Measurements from ENCODE around the gene CMTM8.

The CMTM8 gene

DNA sequence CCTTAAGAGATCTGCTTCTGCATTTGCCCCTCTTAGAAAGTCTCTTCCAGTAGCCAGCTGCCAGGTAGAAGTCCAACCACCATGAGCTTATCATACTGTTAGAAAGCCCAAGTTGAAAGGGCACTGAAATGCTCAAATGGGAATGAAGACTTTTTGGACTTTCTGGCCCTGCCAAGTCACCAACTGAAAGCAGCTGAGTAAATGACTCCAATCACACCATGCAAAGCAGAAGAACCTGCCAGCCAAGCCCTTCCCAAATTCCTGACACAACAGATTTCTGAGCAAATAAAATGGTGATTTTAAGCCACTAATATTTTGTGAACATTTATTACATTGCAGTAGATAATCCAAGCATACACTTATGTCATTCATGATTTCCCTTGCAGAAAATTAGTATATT is 2.1 kb upstream of the CMTM8 start:
- no peak for DNase-seq

DNA sequence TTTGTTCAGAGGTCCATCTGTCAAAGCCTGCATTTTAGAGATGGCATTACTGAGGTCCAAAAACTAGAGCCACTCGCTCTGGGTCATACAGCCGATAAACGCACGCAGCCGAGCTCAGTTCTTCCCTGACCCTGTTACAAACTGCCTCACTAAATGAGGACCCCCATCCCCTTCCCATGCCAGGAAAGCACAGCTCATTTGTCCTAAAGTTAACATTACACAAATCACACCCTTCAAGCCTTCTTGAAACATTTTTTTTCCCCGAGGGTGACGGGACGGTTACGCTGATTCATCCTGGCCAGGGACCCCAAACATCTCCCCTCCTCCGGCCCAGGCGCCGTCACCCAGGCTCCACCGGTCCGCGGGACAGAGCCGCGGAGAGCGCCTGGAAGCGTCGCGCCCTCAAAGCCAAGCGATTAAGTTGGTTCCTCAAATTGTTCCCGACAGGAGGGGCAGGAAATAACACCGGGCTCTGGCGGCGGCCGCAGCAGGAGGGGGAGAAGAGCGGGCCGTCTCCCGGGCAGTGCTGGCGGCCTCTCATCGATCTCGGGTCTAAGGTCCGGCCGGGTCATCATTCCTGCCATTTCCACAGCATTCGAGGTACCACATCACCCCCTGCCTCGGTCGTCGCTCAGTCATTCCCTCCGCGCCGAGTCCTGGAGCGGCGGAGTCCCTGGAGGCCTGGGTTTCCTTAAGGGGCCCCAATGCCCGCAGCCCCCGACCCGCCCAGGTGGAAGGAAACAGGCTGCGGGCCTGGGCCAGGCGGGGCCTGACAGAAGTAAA is 619 bp upstream of the CMTM8 start:
- DNase-seq = peak; percentile 15

DNA sequence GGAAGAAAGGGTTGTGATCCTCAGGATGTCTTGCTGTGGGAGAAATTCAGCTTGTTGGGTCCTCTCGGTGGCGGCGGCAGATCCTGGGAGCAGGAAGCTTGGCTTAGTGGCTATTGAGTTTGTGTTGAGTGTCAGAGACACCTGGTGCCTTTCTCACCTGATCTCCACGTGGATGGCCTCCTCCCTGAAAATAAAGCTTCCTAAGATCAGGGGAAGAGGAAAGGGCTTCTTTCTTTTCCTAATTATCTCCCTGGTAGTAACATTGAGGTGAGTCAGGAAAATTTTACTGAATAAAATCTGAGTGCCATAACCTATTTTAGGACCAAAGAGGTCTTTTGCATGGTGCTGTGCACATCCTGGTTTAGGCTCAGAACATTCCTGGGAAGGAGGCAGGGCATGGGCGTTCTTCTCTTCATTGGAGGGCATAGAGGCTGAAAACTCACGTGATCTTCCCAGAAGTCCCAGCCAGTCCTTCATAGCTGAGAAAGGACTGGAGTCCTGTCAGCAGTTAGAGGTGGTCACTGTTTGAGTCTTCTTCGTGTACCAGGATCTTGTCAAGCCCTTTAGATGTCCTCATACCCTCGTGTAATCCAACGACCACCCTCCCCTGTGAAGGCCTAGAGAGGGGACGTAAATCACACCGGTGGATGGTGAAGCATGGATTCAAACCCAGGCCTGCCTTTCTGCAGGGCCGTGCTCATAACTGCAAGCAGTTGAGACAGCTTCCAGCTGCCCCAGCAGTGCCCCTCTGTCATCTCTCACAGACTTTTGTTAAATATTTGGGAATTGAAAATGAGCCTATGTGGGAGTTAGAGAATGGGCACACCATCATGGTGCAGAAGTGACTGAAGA is 1.1 kb downstream of the CMTM8 start:
- peak; percentile 29 for DNase-seq

DNA sequence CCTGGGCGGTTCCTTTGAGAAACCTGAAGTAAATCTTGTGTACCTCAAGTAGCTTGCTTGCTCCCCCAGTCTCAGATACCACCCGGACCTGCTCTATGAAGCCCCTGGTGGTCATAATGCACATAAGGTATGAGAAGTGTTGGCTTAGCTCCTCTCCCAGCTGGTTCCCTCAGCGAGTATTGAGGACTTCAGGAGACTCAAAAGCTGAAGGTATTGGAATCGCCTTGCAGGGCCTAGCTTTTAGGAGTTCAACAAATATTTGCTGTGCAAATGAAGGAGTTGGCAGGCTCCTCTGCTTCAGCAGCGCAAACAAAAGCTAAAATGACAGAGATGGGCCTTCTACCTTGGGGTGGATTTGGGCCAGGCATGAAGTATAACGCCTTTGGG is 1.7 kb downstream of the CMTM8 start:
- peak; percentile 68 for DNase-seq

DNA sequence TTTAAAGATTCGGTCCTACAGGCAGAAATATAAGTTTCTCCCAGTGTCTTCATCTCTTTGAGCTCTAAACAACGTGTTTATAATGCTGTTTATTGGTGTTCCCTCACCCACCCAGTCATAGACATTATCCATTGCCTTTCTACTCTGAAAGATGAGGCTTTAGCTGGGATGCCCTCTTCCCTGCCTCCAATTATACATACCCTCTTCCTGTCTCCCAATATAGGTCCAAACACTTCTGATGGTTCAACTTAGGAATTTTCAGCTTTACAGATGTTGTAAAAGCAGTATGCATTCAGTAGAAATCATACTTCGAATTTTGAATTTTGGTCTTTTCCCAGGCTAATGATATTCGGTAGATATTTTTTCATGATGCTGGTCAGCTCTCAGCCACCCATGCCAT is 2.6 kb downstream of the CMTM8 start:
- no peak for DNase-seq

DNA sequence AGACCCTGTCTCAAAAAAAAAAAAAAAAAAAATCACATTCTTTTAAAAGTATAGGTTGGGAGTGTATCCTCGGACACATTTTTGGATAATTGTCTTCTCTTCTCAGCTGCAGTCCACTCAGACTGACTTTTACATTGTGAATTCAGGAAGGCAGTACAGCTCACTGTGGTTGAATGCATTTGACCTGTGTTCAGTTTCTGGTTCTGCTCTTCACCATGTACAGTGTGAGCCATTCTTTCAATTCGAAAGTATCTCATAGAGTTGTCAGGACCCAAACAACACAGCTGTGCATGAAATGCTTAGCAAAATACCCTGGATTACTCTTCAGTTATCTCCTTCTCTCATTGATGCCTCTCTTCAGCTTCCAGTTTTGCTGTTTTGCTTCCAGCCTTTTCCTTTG is 5.0 kb downstream of the CMTM8 start:
- DNase-seq = no peak

DNA sequence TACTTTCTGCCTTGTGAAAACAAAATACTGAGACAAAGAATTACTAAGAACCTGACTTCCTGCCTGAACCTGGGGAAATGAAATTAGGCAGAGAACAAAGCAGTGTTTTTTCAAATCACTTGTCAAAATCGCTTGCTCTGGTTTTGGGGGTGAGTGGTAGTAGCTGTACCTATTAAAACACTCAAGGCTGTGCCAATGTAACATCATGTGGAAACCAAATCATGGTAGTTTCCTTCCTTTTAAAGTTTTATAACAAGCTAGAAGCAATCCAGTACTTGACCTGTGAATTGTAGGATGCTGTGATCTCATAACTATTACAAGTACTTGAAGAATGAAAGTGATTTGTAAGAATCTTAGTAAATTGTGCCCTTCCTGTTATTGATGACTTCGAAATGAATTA is 6.7 kb downstream of the CMTM8 start:
- DNase-seq = peak; percentile 25

DNA sequence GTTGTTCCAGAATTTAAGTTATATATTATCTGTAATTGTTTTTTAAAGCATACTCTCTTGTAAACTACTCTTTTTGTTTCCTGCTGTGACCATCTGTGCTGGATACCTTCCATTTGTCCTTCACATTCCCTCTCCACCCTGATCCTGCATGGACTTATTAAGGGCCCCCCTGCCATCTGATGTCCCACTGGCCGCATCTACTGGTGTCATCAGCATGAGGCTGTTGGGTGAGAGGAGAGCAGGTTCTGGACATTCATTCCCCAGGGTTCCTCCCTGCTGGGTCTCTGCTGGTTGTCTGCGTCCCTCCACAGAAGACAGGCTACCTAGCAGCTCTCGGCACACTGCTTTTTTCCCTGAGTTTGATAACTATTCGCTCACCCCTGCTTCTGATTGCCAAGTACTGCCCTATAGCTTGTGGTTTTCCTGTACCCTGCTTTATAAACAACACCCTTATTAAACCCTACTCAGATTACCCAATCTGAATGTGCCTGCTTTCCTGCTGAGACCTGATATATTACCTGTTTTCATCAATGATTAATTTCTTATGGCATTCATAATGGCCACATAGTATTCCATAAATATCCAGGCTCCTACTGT is 7.7 kb downstream of the CMTM8 start:
- DNase-seq = no peak

DNA sequence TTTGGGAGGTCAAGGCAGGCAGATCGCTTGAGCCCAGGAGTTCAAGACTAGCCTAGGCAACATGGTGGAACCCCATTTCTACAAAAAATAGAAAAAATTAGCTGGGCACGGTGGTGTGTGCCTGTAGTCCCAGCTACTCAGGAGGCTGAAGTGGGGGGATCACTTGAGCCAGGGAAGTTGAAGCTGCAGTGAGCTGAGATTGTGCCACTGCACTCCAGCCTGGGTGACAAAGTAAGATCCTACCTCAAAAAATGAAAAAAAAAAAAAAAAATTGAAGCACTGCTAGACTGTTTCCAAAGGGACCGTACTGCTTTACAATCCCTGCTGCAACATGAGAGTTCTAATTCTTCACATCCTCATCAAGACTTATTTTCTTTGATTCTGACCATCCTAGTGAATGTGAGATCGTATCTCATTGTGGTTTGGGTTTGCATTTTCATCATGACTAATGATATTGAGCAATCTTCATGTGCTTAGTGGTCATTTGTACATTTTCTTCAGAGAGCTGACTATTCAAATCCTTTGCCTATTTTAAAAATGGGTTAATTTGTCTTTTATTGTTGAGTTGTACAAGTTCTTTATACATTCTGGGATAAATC is 10.8 kb downstream of the CMTM8 start:
- DNase-seq = no peak

DNA sequence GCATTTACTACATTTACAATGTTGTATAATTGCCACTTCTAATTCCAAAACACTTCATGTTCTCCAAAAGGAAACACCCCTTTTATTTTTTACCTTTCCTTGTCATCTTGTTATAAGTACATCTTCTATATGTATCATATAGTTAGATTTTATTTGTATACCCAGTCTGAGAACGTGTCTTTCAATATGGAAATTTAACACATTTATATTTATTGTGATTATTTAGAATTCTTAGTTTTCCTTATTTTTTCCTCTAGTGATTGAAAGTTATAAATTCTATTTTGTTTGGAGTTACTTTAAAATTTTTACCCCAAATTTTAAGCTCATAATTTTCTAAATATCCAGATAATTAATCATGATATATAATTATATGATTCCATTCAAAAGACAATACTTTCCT is 15.8 kb downstream of the CMTM8 start:
- no peak for DNase-seq

DNA sequence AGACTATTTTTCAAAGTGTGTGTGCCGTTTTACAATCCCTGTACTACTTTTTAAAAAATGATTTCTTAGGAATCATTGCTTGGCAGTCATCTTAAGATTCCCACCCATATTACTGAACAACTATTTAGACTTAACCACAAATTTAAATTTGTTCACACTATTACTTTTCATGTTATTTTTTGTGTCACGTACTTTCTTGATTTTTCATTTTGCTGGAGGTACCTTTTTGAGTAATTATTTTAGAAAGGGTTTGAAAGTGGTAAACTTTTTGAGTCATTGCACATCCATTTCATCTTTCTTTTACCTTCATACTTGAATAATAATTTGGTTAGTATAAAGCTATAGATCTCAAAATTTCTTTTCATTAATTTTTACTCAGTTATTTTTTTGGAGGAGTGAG is 16.9 kb downstream of the CMTM8 start:
- no peak for DNase-seq

DNA sequence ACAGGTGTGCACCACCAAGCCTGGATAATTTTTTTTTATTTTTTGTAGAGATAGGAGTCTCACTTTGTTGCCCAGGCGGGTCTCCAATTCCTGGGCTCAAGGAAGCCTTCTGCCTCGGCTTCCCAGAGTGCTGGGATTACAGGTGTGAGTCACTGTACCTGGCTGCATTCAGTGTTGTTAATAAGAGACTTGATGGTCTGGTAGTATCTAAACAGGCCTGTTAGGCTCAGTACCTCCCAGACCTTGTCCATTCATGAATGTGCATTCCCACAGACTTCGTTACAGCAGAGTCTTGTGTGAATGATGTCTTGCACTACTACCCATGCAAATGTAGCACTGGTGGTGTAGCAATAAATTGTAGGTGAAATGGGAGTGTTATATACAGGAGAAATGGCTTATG is 17.7 kb downstream of the CMTM8 start:
- no peak for DNase-seq

DNA sequence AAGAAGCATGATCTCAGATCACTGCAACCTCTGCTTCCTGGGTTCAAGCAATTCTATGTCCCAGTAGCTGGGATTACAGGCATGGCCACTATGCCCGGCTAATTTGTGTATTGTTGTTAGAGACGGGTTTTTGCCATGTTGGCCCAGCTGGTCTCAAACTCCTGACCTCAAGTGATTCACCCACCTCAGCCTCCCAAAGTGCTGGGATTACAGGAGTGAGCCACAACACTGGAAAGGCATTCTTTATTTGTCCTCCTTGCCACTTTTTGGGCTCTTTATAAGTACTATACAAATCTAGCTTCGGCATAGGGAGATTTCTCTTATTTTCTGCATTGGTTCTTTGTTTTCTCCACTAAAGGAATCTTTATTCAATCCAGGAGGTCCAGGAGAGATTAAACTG is 18.6 kb downstream of the CMTM8 start:
- DNase-seq = no peak

DNA sequence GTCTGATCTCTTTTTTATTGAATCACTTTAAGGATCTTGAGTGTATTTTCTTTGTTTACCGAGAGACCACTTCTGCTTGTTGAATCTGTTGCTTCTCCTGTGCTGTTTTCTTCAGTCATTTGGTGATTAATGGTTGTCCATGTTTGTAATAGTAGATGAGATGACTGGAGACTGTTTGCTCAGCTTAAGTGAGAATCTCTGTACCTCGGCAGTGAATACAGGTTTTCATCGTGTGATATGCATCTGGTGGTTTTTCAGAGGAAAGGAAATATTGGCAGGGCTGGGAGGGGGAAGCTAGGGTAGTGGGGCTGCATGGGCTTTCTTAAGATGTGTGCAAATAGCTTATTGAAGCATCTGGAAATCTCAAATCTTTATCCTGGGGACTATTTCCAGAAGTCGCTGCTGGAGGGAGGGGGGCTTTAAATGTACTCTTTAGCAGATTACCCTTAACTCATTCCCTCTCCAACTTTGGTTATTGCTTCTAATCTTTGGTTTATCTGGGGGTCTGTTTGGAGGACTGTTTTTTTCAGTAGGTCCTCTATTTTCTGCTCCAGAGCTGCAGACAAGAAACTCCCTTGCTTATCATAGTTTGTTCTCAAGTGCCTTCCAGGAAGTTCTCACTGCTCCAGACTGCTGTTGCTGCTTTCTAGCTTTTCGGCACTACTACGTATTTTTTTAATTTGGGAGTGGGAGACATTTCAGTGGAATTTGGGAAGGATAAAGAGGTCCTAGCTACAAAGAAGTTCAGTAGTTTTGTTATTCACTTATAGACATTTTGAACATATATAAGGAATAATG is 19.4 kb downstream of the CMTM8 start:
- no peak for DNase-seq

DNA sequence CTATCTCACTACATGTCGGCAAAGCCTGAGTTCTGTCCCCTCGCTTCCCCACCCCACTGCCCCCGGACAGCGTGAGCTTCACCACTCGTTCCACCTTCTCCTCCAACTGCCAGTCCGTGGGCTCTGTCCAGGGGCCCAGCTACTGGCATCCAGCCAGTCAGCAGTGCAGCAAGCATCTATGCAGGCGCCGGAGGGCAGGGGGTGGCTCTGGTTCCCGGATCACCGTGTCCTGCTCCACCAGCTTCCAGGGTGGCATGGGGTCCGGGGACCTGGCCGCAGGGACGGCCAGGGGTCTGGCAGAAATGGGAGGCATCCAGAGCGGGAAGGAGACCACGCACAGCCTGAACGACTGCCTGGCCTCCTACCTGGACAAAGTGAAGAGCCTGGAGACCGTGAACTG is 20.4 kb downstream of the CMTM8 start:
- DNase-seq = no peak

DNA sequence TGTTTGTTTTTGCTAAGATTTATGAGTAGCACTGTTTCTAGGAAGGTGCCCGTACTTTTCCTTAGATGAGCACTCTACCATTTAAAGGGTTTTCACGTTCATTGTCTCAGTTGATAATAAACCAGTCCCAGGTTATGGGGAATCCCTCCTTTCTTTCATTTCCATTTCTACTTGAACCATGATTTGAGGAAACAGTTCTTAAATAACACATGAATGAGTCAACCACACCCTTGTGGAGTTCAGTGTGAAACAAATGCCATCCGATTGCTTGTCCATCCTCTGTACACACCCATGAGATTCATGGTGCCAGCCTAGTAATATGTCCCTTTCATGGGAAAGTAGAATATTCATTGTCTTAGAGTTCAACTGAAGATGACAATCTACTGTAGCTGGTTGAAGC is 23.1 kb downstream of the CMTM8 start:
- no peak for DNase-seq

DNA sequence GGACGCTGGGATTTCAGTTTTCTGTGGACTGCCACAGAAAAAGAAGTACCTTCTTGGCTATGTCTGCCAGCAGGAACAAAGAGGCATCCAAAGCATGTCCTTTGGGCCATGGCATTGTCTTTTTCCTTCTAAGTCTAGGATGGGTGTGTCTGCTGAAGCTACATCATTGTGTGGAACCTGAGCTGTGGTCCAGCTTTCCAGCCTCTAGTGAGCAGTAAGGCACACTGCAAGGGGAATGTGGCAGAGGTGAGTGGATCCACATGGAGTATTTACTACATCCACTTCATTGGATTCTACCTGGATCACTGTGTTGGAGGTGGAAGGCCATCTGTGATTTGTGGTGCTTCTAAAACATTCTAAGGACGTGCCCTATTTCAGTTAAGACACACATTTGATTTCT is 23.7 kb downstream of the CMTM8 start:
- DNase-seq = no peak

DNA sequence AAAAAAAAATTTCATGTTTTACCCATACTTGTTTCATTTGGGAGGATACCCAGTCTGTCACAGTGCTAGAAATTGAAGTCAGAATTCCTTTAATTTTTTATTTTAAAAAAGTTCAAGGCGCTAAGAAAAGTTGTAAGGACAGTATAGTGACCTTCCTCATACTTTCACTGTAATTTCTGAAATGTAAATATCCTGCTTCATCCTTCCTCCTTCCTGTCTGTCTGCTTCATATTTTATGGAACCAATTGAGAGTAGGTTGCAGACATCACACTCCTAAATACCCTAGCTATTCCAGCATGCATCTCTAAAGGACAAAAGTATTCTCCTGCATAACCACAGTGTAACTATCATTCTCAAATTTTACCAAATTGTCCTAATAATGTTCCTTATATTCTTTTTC is 35.8 kb downstream of the CMTM8 start:
- no peak for DNase-seq

DNA sequence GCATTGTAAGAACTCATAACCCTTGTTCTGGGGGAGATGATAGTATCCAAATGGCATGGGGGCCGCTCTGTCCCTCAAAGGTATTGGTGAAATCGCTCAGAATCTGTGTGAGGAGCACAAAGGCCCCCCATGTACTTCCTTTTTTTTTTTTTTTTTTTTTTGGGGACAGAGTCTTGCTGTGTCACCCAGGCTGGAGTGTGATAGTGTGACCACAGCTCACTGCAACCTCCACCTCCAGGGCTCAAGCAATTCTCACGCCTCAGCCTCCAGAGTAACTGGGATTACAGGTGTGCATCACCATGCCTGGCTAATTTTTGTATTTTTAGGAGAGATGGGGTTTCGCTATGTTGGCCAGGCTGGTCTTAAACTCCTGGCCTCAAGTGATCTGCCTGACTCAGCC is 37.0 kb downstream of the CMTM8 start:
- DNase-seq = no peak

DNA sequence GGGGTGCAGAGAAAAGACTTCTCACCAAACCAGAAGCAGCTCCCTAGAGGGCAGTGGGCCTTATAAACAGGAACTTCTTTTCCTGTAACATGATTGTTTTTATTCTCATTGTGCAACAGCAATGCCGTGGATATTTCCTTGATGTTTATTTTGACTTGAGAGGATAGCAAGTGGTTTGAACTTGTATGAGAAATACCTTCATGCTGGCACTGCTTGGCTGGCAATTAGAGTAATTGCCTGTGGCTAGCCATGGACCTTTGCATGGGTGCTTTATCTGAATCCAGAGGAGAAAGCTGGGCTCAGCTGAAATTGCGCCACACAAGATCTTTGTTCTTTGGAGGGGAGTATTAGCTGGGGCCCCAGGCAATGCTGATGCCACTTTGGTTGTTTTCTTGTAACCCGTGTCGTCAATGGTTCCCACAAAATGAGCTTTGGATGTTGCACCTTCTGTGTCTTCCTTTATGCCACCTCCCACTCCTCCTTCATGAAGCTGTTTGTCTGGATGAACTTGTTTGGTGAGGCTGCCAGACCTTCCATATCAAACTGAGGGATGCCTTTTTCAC is 37.9 kb downstream of the CMTM8 start:
- DNase-seq = no peak

DNA sequence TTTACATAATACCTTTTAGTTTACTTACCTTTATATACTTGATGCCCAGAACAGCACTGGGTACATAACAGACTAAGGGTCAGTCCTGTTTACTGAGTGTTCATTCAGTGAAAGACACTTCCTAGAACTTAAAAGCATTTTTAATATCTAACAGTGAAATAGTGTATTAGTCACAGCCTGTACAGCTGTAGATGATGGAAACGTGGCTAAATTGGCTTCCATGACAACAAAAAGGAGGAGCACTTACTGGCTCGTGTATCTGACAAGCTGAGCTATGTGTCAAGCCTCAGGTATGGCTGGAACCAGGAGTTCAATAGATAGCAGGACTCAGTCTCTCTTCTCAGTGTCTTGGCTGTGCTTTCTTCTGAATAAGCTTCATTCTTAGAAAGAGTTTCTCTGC is 40.2 kb downstream of the CMTM8 start:
- no peak for DNase-seq

DNA sequence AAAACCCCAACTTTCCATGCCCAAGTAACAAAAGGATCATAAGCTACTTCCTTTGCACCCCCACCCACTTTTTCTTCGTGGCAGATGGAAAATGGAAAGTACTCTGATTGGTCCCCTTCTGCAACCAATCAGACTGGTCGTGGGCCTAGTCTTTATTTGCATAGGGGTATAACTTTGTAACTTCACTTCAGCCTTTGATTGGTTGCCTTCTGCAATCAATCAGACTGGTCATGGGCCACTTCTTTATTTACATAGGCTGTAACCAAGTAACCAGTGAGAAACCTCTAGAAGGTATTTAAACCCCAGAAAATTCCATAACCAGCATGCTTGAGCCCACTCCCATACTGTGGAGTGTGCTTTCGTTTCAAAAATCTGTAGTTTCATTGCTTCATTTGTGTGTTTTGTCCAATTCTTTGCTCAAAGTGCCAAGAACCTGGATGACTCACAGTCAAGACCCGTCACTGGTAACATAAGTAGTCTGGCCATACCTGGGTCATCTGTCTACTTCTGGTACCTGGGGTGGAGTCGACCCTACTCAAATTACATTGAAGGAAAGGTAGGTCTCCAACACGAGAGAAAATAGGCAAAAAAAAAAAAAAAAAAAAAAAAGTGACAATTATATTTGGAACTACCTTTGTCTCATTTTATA is 41.9 kb downstream of the CMTM8 start:
- DNase-seq = no peak
